CD8-positive, alpha-beta memory T cell (primary cell): ENCODE results near the gene TNFRSF8. TPM values are rescaled to one million over a fixed set of nuclear protein-coding genes. Genes with fewer than 3 reads are reported as not detected.
A peak's percentile ranks its signal among the peaks of the same experiment; 100 is the strongest.

Source experiments
- CTCF ChIA-PET: fragments of 350-600 bp; sonication (Branson Sonifier 250); formaldehyde crosslinking; loops from one replicate; lab custom pipeline; 2021; ENCODE audit warnings: antibody characterized with exemption; lab: Charles Lee
- POLR2A ChIA-PET: fragments of 350-600 bp; sonication (Branson Sonifier 250); formaldehyde crosslinking; loops from one replicate; lab custom pipeline; 2021; ENCODE audit warnings: antibody characterized with exemption; lab: Charles Lee
- DNase-seq, 5 donors: peaks; one replicate each; pipeline versions ENCODE4 v3.0.0 to v3.0.0-alpha.2; 2020 to 2022; ENCODE audit warnings: mixed read lengths in 1 of 5
- H3K27ac ChIP-seq: one replicate; pipeline ENCODE4 v1.7.0; 2013; ENCODE audit warnings: low read depth, mild to moderate bottlenecking, low read length, moderate library complexity
- H3K27me3 ChIP-seq: 2 replicates; pipeline ENCODE4 v1.7.0; 2013; ENCODE audit warnings: low read length, mild to moderate bottlenecking; ENCODE audit not compliant: insufficient read depth, poor library complexity, severe bottlenecking
- H3K36me3 ChIP-seq: 2 replicates; pipeline ENCODE4 v1.7.0; 2013; ENCODE audit warnings: mild to moderate bottlenecking, low read length, moderate library complexity; ENCODE audit not compliant: insufficient read depth
- H3K4me1 ChIP-seq: 2 replicates; pipeline ENCODE4 v1.7.0; 2013; ENCODE audit warnings: mild to moderate bottlenecking, low read length, moderate library complexity; ENCODE audit not compliant: insufficient read depth
- H3K4me3 ChIP-seq: 2 replicates; pipeline ENCODE4 v1.7.0; 2013; ENCODE audit warnings: mild to moderate bottlenecking, low read length
- H3K9me3 ChIP-seq: 2 replicates; pipeline ENCODE4 v1.7.0; 2013; ENCODE audit warnings: mild to moderate bottlenecking, low read length
- H3K27ac Mint-ChIP-seq, 8 donors: one replicate each; pipeline ENCODE4 v1.8.0; 2020 to 2021; ENCODE audit warnings: mixed read lengths in 8 of 8, mild to moderate bottlenecking in 6 of 8, inconsistent platforms in 3 of 8, moderate library complexity in 3 of 8
- H3K27me3 Mint-ChIP-seq, 2 donors: one replicate each; pipeline ENCODE4 v1.8.0; 2020 to 2021; ENCODE audit warnings: mixed read lengths in 2 of 2, mild to moderate bottlenecking in 1 of 2, moderate library complexity in 1 of 2
- H3K36me3 Mint-ChIP-seq, 3 donors: one replicate each; pipeline ENCODE4 v1.8.0; 2020 to 2021; ENCODE audit warnings: mixed read lengths in 3 of 3, inconsistent platforms in 1 of 3, mild to moderate bottlenecking in 1 of 3
- H3K4me1 Mint-ChIP-seq, 3 donors: one replicate each; pipeline ENCODE4 v1.8.0; 2020 to 2021; ENCODE audit warnings: mixed read lengths in 3 of 3, inconsistent platforms in 1 of 3, mild to moderate bottlenecking in 1 of 3
- H3K4me3 Mint-ChIP-seq, 7 donors: one replicate each; pipeline ENCODE4 v1.8.0; 2020 to 2021; ENCODE audit warnings: mixed read lengths in 7 of 7, mild to moderate bottlenecking in 6 of 7, moderate library complexity in 4 of 7, inconsistent platforms in 2 of 7
- H3K9me3 Mint-ChIP-seq, 5 donors: one replicate each; pipeline ENCODE4 v1.8.0; 2020 to 2022; ENCODE audit warnings: mixed read lengths in 5 of 5, mild to moderate bottlenecking in 3 of 5, moderate library complexity in 2 of 5, inconsistent platforms in 1 of 5
- polyA plus RNA-seq: library from polyadenylated mRNA; unstranded; fragments of 300-500 nt; fragmentation: Illumina TruSeq; gene quantifications from one replicate; pipeline ENCODE4 v1.2.3, GENCODE V29; 2021
- total RNA-seq, 2 experiments: library from RNA; stranded (reverse); gene quantifications; one replicate each; pipeline ENCODE4 v1.2.3, GENCODE V29; 2021

Gene TNFRSF8
- total and polyA plus RNA-seq, 3 experiments from 2014 or later = 1.5 to 1.9 TPM; not detected in 1

DNA sequence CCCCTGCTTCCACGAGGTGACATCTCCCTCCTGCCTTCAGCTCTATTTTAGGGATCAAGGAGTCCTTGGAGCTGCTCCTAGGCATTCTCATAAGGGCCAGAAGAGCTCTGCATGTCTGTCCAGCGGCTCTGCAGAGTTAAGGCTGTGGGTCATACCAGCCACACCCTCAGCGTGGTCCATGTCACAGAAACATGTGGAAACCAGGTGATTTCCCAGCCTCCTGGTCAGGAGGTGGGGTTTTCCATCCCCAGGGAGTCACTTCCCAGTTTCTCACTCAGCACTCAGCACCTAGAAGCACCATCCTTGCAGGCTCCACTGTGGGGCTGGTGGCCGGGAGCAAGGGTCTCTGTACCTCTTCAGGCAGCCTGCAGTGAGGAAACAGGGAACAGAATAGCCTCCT is 102.2 kb downstream of the TNFRSF8 start:
- Mint-ChIP-seq H3K4me3 (peak overlapping the region in 2 of 7 donors; percentile 25 to 29), H3K27ac (peak overlapping the region in 4 of 8 donors; percentile 38 to 92 (median 72)), H3K9me3 (no peaks in the 10 kb centered on the region), H3K4me1 (peaks cover 75 to 87% (median 78%) of the 10 kb centered on the region in 3 donors), H3K27me3 (peaks cover 0 to 2% of the 10 kb centered on the region in 2 donors), H3K36me3 (peaks cover 0 to 28% (median 0%) of the 10 kb centered on the region in 3 donors)
- POLR2A ChIA-PET = interaction anchor here (1.1 to 1.3 kb wide), 2 partner anchors 8 to 13 kb away, joined by 3 to 5 read pairs; no protein-coding TSS in a partner anchor
- Histone ChIP-seq H3K27ac (no peak overlapping the region), H3K36me3 (no peaks in the 10 kb centered on the region), H3K9me3 (no peaks in the 10 kb centered on the region), H3K27me3 (no peaks in the 10 kb centered on the region), H3K4me1 (peaks cover 71% of the 10 kb centered on the region), H3K4me3 (no peak overlapping the region)
- CTCF ChIA-PET = interaction anchor here (1.2 to 3.4 kb wide), 6 partner anchors 9 to 46 kb away, joined by 3 to 15 read pairs (median 4); no protein-coding TSS in a partner anchor
- DNase-seq = no peak

DNA sequence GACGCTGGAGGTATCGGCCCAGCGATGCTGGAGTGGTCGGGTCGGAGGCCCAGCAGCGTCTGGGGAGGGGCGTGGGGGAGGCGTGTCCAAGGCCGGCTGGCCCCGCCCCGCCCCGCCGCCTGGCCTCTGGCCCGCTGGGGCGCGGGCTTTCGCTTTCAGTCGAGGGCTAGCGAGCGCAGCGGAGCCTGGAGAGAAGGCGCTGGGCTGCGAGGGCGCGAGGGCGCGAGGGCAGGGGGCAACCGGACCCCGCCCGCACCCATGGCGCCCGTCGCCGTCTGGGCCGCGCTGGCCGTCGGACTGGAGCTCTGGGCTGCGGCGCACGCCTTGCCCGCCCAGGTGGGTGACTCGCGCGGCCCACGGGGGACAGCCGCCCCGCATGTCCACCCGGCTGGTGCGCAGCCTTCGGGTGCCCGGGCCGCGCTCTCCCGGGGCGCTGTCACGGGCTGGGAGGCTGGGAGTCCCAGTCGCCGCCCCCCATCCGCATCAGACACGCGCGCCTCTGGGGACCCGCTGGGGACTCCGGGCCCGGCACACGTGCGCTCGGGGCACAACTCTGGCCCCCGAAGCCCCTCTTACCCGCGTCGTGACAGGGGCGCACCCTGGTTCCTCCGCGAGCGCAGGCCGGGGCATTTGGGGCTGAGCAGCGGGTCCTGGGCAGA is 103.9 kb downstream of the TNFRSF8 start, which contains the start of gene TNFRSF1B:
Gene TNFRSF1B (plus strand): TSS at position 158 of the 659 bp plus-strand sequence. CDS start 101 bp downstream, at position 259.
- DNase-seq = peak; percentile 49 to 78 (median 68)
- no peaks in the 10 kb centered on the region for H3K9me3 Mint-ChIP-seq
- H3K27me3 Mint-ChIP-seq = peaks cover 0 to 2% of the 10 kb centered on the region in 2 donors
- ChIA-PET POLR2A (interaction anchor here (0.6 to 2.3 kb wide), 4 partner anchors 11 to 259 kb away, joined by 3 to 15 read pairs (median 3); partner anchors contain the start of gene TNFRSF8), CTCF (interaction anchor here (1.1 to 3.4 kb wide), 2 partner anchors 16 to 42 kb away, joined by 3 to 15 read pairs; no protein-coding TSS in a partner anchor)
- H3K36me3 Mint-ChIP-seq = peaks cover 3 to 34% (median 4%) of the 10 kb centered on the region in 3 donors
- Histone ChIP-seq H3K27ac (peak within 1 kb of the TSS; percentile 95), H3K36me3 (no peaks in the 10 kb centered on the region), H3K27me3 (no peaks in the 10 kb centered on the region), H3K4me3 (peak within 1 kb of the TSS; percentile 91), H3K9me3 (no peaks in the 10 kb centered on the region), H3K4me1 (peaks cover 67% of the 10 kb centered on the region)
- H3K4me1 Mint-ChIP-seq = peaks cover 71 to 84% (median 76%) of the 10 kb centered on the region in 3 donors
- peak within 1 kb of the TSS; percentile 94 to 100 (median 99) for H3K4me3 Mint-ChIP-seq
- peak within 1 kb of the TSS; percentile 90 to 100 (median 99) for H3K27ac Mint-ChIP-seq

GRCh38 chr1:12167493-12168429 is 104.7 kb downstream of the TNFRSF8 start:
- H3K4me3 Mint-ChIP-seq = peak overlapping the region; percentile 93 to 100 (median 99)
- Histone ChIP-seq H3K4me3 (peak overlapping the region; percentile 91), H3K9me3 (no peaks in the 10 kb centered on the region), H3K36me3 (no peaks in the 10 kb centered on the region), H3K4me1 (peaks cover 67% of the 10 kb centered on the region), H3K27ac (peak overlapping the region; percentile 95), H3K27me3 (no peaks in the 10 kb centered on the region)
- peaks cover 0 to 2% of the 10 kb centered on the region in 2 donors for H3K27me3 Mint-ChIP-seq
- POLR2A ChIA-PET = interaction anchor here (1.1 to 2.7 kb wide), 3 partner anchors 8 to 18 kb away, joined by 3 to 15 read pairs (median 11); no protein-coding TSS in a partner anchor
- H3K36me3 Mint-ChIP-seq = peaks cover 3 to 35% (median 4%) of the 10 kb centered on the region in 3 donors
- no peaks in the 10 kb centered on the region for H3K9me3 Mint-ChIP-seq
- peak overlapping the region; percentile 90 to 100 (median 99) for H3K27ac Mint-ChIP-seq
- DNase-seq = peak in 1 of 5 donors; percentile 31
- peaks cover 71 to 84% (median 76%) of the 10 kb centered on the region in 3 donors for H3K4me1 Mint-ChIP-seq
- CTCF ChIA-PET = interaction anchor here (1.4 to 3.4 kb wide), 6 partner anchors 8 to 62 kb away, joined by 4 to 15 read pairs (median 11); partner anchors contain the start of gene VPS13D

GRCh38 chr1:12168451-12169160 is 105.5 kb downstream of the TNFRSF8 start:
- H3K4me3 Mint-ChIP-seq = peak overlapping the region; percentile 93 to 100 (median 99)
- Histone ChIP-seq H3K36me3 (no peaks in the 10 kb centered on the region), H3K9me3 (no peaks in the 10 kb centered on the region), H3K4me3 (peak overlapping the region; percentile 91), H3K27me3 (no peaks in the 10 kb centered on the region), H3K4me1 (peaks cover 67% of the 10 kb centered on the region), H3K27ac (peak overlapping the region; percentile 95)
- ChIA-PET POLR2A (interaction anchor here (1.1 to 2.7 kb wide), 4 partner anchors 9 to 19 kb away, joined by 3 to 11 read pairs (median 7); no protein-coding TSS in a partner anchor), CTCF (interaction anchor here (0.6 to 2.0 kb wide), 7 partner anchors 8 to 61 kb away, joined by 3 to 14 read pairs (median 5); partner anchors contain the start of gene VPS13D)
- no peak for DNase-seq
- peaks cover 3 to 36% (median 4%) of the 10 kb centered on the region in 3 donors for H3K36me3 Mint-ChIP-seq
- no peaks in the 10 kb centered on the region for H3K9me3 Mint-ChIP-seq
- peak overlapping the region; percentile 90 to 100 (median 99) for H3K27ac Mint-ChIP-seq
- peaks cover 0 to 3% of the 10 kb centered on the region in 2 donors for H3K27me3 Mint-ChIP-seq
- H3K4me1 Mint-ChIP-seq = peaks cover 71 to 84% (median 76%) of the 10 kb centered on the region in 3 donors

DNA sequence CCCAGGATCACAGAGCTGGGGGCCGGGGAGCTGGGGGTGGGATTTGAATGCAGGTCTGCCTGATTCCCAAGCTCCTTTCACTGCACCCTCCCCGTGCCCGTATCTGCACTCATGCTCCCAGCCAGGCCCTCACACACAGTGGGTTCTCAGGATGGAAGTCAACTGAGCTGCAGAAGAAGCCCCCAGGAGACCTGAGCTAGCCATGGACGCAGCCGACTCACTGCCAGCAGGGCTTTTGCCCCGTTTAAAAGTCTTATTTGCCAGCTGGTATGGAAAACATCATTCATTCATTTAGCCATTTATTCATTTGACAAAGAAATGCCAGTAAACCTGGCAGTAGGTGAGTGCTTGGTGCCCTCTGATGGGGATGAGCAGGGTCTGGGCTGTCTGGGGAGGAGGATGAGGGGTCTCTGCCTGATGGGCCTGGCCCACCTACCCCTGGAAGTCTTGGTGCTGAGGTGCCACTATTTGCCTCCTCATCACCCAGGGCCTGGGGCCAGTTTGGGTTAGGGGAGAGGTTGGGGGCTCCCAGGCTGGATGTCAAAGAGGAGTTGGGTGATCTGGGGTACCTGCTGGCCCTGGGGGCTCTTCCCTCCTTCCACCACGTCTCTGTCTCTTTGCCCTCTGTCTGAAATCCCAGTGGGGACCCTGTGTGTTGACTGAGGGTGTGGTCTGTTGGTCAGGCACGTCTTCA is 106.5 kb downstream of the TNFRSF8 start:
- H3K4me1 ChIP-seq = peaks cover 73% of the 10 kb centered on the region

GRCh38 chr1:12170263-12170671 is 107.2 kb downstream of the TNFRSF8 start:
- Mint-ChIP-seq H3K36me3 (peaks cover 3 to 38% (median 4%) of the 10 kb centered on the region in 3 donors), H3K27me3 (peaks cover 0 to 6% of the 10 kb centered on the region in 2 donors), H3K4me1 (peaks cover 74 to 86% (median 79%) of the 10 kb centered on the region in 3 donors), H3K27ac (peak overlapping the region; percentile 90 to 100 (median 99)), H3K9me3 (peaks cover 0 to 2% (median 0%) of the 10 kb centered on the region in 5 donors), H3K4me3 (peak overlapping the region; percentile 73 to 100 (median 94))
- H3K27ac ChIP-seq = no peak overlapping the region
- H3K4me1 ChIP-seq = peaks cover 76% of the 10 kb centered on the region
- CTCF ChIA-PET = interaction anchor here (1.0 kb wide), 2 partner anchors 10 to 46 kb away, joined by 3 to 4 read pairs; no protein-coding TSS in a partner anchor
- DNase-seq = no peak
- H3K27me3 ChIP-seq = no peaks in the 10 kb centered on the region
- H3K4me3 ChIP-seq = no peak overlapping the region
- H3K9me3 ChIP-seq = no peaks in the 10 kb centered on the region
- H3K36me3 ChIP-seq = no peaks in the 10 kb centered on the region
- POLR2A ChIA-PET = interaction anchor here (0.7 to 2.7 kb wide), 3 partner anchors 21 to 28 kb away, joined by 3 to 11 read pairs (median 3); no protein-coding TSS in a partner anchor

More for the DNA sequence above, 106.5 kb downstream of the TNFRSF8 start:
- DNase-seq = no peak
- Mint-ChIP-seq H3K9me3 (peaks cover 0 to 2% (median 0%) of the 10 kb centered on the region in 5 donors), H3K27me3 (peaks cover 0 to 6% of the 10 kb centered on the region in 2 donors), H3K4me3 (peak overlapping the region; percentile 93 to 100 (median 99)), H3K27ac (peak overlapping the region; percentile 90 to 100 (median 99)), H3K36me3 (peaks cover 3 to 38% (median 4%) of the 10 kb centered on the region in 3 donors), H3K4me1 (peaks cover 70 to 84% (median 75%) of the 10 kb centered on the region in 3 donors)
- Histone ChIP-seq H3K4me3 (no peak overlapping the region), H3K27me3 (no peaks in the 10 kb centered on the region), H3K27ac (no peak overlapping the region), H3K36me3 (no peaks in the 10 kb centered on the region), H3K9me3 (no peaks in the 10 kb centered on the region)
- ChIA-PET POLR2A (interaction anchor here (0.9 to 2.7 kb wide), 4 partner anchors 9 to 22 kb away, joined by 3 to 11 read pairs (median 7); no protein-coding TSS in a partner anchor), CTCF (interaction anchor here (1.0 to 2.0 kb wide), 8 partner anchors 8 to 60 kb away, joined by 3 to 14 read pairs (median 4); partner anchors contain the start of gene VPS13D)
